Activated CD8-positive, alpha-beta T cell treated with anti-CD3 and anti-CD28 coated beads for 36 hours (primary cell): ENCODE data around the gene PRKAG2. TPM values are rescaled to one million over a fixed set of nuclear protein-coding genes. Genes with fewer than 3 reads are reported as not detected.

ENCODE experiments used
- ATAC-seq: fragments of 200-7000 bp; cut with Tn5 transposase; one replicate; pipeline ENCODE4 v1.10.0; 2021; ENCODE audit warnings: mild to moderate bottlenecking, moderate library complexity
- CTCF ChIA-PET: fragments of 350-600 bp; sonication (Branson Sonifier 250); formaldehyde crosslinking; loops from one replicate; lab custom pipeline; 2021; ENCODE audit warnings: antibody characterized with exemption; lab: Charles Lee
- POLR2A ChIA-PET: fragments of 350-600 bp; sonication (Branson Sonifier 250); formaldehyde crosslinking; loops from one replicate; lab custom pipeline; 2021; ENCODE audit warnings: antibody characterized with exemption; lab: Charles Lee
- DNase-seq: peaks from one replicate; pipeline ENCODE4 v3.0.0-alpha.2; 2020
- H3K27ac Mint-ChIP-seq: one replicate; pipeline ENCODE4 v1.8.0; 2021; ENCODE audit warnings: mild to moderate bottlenecking, mixed read lengths
- H3K27me3 Mint-ChIP-seq: one replicate; pipeline ENCODE4 v1.8.0; 2021; ENCODE audit warnings: mixed read lengths
- H3K36me3 Mint-ChIP-seq: one replicate; pipeline ENCODE4 v1.8.0; 2021; ENCODE audit warnings: low read depth, mixed read lengths
- H3K4me1 Mint-ChIP-seq: one replicate; pipeline ENCODE4 v1.8.0; 2021; ENCODE audit warnings: low read depth, mixed read lengths
- H3K4me3 Mint-ChIP-seq: one replicate; pipeline ENCODE4 v1.8.0; 2021; ENCODE audit warnings: mild to moderate bottlenecking, moderate library complexity, mixed read lengths
- H3K9me3 Mint-ChIP-seq: one replicate; pipeline ENCODE4 v1.8.0; 2021; ENCODE audit warnings: mixed read lengths
- intact Hi-C: fragments of 100-400 bp; cut with micrococcal nuclease; formaldehyde crosslinking; loops from one replicate; pipeline ENCODE4 v1.10.0; 2022
- total RNA-seq, 2 experiments: library from RNA; stranded (reverse); gene quantifications; one replicate each; pipeline ENCODE4 v1.2.3, GENCODE V29; 2021
- TF ChIP-seq, protein P1 (sequence below): fragments of 200-600 bp; IDR thresholded peaks from one replicate; pipeline ENCODE4 v1.8.0; 2022; ENCODE audit warnings: antibody characterized with exemption, mild to moderate bottlenecking

Gene PRKAG2
- total RNA-seq, 2 experiments from 2014 or later: 17.0 to 19.2 TPM

DNA sequence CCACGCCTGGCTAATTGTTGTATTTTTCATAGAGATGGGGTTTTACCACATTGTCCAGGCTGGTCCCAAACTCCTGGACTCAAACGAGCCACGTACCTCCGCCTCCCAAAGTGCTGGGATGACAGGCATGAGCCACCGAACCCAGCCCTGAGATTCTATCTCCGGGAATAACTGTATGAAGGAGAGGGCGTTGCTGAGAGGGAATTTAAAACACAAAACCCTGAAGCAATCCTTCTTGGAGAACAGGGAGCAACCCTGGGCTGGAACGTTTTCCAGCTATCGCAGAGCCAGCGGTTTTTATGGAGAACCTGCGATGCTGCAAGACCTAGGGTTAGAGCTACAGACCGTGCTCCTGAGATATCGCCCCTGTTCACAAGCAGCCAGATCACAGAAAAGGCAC, 144.6 kb downstream of the PRKAG2 start:
- H3K27ac Mint-ChIP-seq: no peak overlapping the region
- TF ChIP-seq, protein P1, sequence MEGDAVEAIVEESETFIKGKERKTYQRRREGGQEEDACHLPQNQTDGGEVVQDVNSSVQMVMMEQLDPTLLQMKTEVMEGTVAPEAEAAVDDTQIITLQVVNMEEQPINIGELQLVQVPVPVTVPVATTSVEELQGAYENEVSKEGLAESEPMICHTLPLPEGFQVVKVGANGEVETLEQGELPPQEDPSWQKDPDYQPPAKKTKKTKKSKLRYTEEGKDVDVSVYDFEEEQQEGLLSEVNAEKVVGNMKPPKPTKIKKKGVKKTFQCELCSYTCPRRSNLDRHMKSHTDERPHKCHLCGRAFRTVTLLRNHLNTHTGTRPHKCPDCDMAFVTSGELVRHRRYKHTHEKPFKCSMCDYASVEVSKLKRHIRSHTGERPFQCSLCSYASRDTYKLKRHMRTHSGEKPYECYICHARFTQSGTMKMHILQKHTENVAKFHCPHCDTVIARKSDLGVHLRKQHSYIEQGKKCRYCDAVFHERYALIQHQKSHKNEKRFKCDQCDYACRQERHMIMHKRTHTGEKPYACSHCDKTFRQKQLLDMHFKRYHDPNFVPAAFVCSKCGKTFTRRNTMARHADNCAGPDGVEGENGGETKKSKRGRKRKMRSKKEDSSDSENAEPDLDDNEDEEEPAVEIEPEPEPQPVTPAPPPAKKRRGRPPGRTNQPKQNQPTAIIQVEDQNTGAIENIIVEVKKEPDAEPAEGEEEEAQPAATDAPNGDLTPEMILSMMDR: no peak
- no peak for DNase-seq
- POLR2A ChIA-PET: interaction anchor here (0.5 to 0.8 kb wide), 2 partner anchors 150 to 214 kb away, joined by 3 to 4 read pairs; no protein-coding TSS in a partner anchor
- H3K4me1 Mint-ChIP-seq: peaks cover 20% of the 10 kb centered on the region
- intact Hi-C loops: no loop called here
- no peaks in the 10 kb centered on the region for H3K36me3 Mint-ChIP-seq
- CTCF ChIA-PET: interaction anchor here (0.8 kb wide), 1 partner anchor 79 kb away, joined by 3 read pairs; no protein-coding TSS in a partner anchor
- no peak overlapping the region for H3K4me3 Mint-ChIP-seq
- H3K27me3 Mint-ChIP-seq: no peaks in the 10 kb centered on the region
- no peaks in the 10 kb centered on the region for H3K9me3 Mint-ChIP-seq
- ATAC-seq: no peak

DNA sequence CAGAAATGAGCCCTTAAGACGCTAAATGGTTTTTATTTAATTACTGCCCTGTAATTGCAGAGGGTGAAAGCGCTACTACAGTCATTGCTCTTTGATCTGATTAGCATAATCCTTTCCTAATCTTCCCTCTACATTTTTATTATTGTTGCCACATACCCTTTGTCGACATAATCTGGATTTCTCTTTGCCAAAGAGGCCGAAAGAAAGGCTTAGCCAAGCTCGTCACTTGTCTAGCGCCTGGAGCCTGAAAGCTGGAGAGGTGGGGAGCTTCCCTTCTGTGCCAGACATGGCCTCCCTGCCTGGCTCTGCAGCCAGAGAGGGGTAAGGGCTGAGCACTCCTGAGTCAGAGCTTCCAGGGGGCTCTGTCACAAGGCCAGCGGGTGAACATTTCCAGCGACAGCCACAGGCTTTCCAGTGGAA, 145.9 kb downstream of the PRKAG2 start:
- no peak for DNase-seq
- TF ChIP-seq, protein P1: no peak
- ChIA-PET POLR2A (interaction anchor here (0.8 kb wide), 2 partner anchors 9 to 197 kb away, joined by 3 read pairs; no protein-coding TSS in a partner anchor), CTCF (interaction anchor here (1.0 to 1.1 kb wide), 2 partner anchors 28 to 51 kb away, joined by 3 read pairs; no protein-coding TSS in a partner anchor)
- intact Hi-C loops: no loop called here
- Mint-ChIP-seq H3K4me1 (peaks cover 28% of the 10 kb centered on the region), H3K36me3 (no peaks in the 10 kb centered on the region), H3K27me3 (no peaks in the 10 kb centered on the region), H3K9me3 (no peaks in the 10 kb centered on the region), H3K27ac (no peak overlapping the region), H3K4me3 (no peak overlapping the region)
- ATAC-seq: no peak

GRCh38 chr7:151730591-151730990, 146.3 kb downstream of the PRKAG2 start:
- Mint-ChIP-seq H3K36me3 (no peaks in the 10 kb centered on the region), H3K27ac (no peak overlapping the region), H3K4me3 (no peak overlapping the region), H3K4me1 (peaks cover 28% of the 10 kb centered on the region), H3K9me3 (no peaks in the 10 kb centered on the region), H3K27me3 (no peaks in the 10 kb centered on the region)
- no peak for DNase-seq
- no peak for ATAC-seq
- POLR2A ChIA-PET: no interaction called here
- intact Hi-C loops: no loop called here
- CTCF ChIA-PET: interaction anchor here (1.1 kb wide), 1 partner anchor 29 kb away, joined by 3 read pairs; no protein-coding TSS in a partner anchor
- TF ChIP-seq, protein P1: no peak

- Mint-ChIP-seq H3K9me3 (no peaks in the 10 kb centered on the region), H3K4me1 (peaks cover 24% of the 10 kb centered on the region), H3K27ac (no peak overlapping the region), H3K27me3 (no peaks in the 10 kb centered on the region), H3K36me3 (no peaks in the 10 kb centered on the region), H3K4me3 (no peak overlapping the region)
- ATAC-seq: no peak
- intact Hi-C loops: no loop called here
- TF ChIP-seq, protein P1: no peak
- no peak for DNase-seq
- POLR2A ChIA-PET: no interaction called here
- CTCF ChIA-PET: no interaction called here
Observed at GRCh38 chr7:151729521-151729921, 147.4 kb downstream of the PRKAG2 start.

GRCh38 chr7:151728746-151729145, 148.2 kb downstream of the PRKAG2 start:
- H3K27ac Mint-ChIP-seq: peak overlapping the region; percentile 9

More at GRCh38 chr7:151728746-151729145, 148.2 kb downstream of the PRKAG2 start:
- H3K9me3 Mint-ChIP-seq: no peaks in the 10 kb centered on the region
- TF ChIP-seq, protein P1: no peak
- DNase-seq (no peak), ATAC-seq (no peak)
- H3K4me3 Mint-ChIP-seq: no peak overlapping the region
- intact Hi-C loops: no loop called here
- no peaks in the 10 kb centered on the region for H3K36me3 Mint-ChIP-seq
- ChIA-PET CTCF (no interaction called here), POLR2A (interaction anchor here (0.6 kb wide), 1 partner anchor 865 kb away, joined by 3 read pairs; no protein-coding TSS in a partner anchor)
- no peaks in the 10 kb centered on the region for H3K27me3 Mint-ChIP-seq
- peaks cover 24% of the 10 kb centered on the region for H3K4me1 Mint-ChIP-seq
